HG03460 (cell line): Measurements from ENCODE around the gene CITED2.
A peak's percentile ranks its signal among the peaks of the same experiment; 100 is the strongest.
"Not testable (repeated sequence)": the region's sequence is repeated elsewhere in the genome, so short reads cannot be mapped to it uniquely, and the experiment has no call there.

Experiments
- ATAC-seq: cut with Tn5 transposase; IDR thresholded peaks from one replicate; pipeline ENCODE4 v1.9.1; 2021; ENCODE audit not compliant: unreplicated experiment

Gene CITED2, protein sequence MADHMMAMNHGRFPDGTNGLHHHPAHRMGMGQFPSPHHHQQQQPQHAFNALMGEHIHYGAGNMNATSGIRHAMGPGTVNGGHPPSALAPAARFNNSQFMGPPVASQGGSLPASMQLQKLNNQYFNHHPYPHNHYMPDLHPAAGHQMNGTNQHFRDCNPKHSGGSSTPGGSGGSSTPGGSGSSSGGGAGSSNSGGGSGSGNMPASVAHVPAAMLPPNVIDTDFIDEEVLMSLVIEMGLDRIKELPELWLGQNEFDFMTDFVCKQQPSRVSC

DNA sequence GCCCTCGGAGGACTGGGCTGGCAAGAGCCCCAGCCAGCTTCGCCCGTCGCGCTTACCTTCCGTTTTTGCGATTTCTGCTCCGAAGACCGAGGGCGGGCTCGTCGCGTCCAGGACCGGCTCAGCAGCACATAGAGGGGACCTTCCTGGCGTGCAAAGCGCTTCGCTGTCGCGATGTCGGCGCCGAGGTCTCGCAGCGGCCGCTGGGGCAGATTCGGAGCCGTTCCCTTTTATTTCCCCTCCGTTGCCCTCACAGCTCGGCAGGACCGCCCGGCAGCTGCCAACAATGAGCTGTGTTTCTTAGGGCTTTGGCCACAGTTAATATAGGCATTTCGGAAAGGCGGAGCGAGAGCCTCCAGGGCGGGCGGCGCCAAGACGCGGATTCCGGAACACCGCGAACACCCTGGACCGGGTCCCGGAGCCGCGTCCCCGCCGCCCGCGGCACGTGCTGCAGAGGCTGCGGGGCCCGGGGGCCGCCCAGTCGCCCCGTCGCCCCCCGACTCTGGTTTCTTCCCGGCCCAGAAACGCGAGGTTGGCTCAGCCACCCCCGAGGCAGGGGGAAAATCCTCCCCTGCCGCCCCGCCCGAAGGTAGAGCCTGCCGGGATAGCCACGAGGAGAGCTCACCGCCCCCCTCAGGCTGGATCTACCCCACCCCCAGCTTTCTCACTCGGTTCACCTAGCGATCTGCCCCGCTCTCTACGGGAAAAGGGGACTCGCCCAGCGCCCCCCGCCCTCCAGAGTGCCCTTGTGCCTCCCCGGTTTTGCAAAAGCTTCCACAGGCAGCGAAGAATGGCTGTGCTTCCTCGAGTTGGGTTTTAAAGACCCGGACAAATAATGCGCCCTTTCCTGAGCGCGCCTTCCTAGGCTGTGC is at the start of gene CITED2:
Gene CITED2 (minus strand): TSS at position 292 of the 869 bp plus-strand sequence. CDS start 704 bp downstream, outside the sequence.
- ATAC-seq, result peak; percentile 64

DNA sequence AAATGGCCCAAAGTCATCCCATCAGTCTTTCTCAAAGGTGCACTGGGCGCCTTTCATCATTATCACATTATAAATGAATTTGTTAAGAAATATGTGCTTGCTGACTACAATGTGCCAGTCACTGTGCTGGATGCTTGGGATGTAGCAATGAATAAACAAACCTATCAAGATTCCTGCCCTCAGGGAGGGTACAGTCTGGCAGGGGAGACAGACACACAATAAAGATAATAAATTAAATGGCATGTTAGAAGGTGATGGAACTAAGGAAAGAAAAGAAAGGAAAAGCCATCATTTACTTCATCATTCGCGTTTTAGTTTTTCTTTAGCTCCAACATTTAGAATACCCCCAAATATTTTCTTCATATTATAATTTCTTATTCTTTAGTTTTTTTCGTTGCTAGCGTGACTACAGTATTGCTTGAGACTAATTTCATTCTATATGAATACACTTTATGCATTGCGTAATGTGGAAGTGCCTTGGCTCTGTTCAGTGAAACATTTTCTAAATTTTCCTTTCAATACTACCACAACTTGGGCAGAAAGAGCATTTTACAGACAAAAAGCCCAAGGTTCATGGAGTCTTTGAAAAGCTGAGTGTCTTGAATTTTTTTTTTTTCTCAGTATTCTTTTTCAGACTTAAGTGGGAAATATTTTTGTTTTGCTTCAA is 48.7 kb upstream of the CITED2 start:
- ATAC-seq, result no peak

DNA sequence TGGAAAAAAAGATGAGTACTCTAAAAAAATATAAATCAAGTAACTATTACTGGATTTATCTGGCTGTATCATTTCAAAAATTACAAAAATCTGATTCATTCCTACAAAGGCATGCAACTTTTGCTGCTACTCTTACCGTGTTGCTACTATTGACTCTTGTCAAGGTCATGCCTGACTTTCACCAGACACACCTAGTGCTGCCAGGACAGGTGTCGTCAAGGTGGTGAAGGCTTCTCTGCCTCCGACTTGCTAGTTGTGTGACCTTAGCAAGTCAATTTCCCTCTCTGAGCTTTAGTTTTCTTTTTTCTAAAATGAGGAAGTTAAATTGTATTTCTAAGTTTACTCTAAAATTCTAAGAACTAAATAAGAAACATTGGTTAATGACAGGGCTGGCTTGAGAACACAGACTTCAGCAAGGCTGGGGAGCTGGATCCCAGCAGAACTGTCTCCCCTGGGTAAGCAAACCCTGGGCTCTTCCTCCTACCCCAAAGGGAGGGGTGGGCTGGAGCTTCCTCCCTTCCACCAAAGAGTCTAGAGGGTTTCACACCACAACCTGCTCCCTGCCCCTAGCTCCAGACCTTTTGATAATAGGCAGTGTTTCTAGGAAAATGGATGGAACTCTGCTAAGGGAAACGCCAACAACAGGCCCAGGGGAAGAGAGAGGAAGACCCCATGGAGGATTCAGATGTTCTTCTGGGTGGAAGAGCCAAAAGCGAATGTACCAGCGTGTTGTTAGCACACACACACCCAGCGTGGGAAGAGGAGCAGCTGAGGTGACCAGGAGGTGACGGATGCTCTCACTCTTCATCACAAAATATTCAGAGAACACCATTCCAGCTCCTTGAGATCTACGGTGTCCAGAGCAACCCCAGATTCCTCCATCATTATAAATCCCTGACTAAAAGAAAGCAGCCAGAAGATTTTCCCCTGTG is 47.9 kb upstream of the CITED2 start:
- ATAC-seq, result no peak

DNA sequence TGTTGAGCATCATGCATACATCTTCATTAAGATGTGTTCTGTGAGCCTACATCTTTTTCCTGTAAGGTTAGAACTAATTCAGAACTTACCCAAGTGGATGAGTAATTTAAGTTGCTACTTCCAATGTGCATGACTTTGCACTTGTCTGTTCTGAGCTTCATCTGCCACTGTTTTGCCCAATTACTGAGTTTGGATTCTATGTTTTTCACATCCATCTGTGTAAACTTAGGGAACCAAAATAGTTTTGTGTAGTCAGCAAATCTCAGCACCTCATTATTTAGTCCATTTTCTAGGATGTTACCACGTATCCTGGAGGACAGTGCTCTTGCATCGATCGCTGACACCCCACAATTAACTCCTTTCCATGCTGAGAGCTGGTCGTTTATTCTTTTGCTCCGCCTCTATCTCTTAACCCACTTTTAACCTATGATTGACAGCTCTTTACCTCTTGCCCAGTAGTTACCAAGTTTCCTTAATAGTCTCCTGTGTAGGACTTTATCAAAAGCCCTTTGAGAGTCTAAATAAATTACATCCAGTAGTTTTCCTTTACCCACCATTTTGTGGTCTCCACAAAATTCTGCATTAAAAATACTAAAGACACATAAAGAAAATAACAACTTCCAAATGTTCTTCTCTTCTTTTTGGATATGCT is 44.2 kb upstream of the CITED2 start:
- ATAC-seq, result no peak

DNA sequence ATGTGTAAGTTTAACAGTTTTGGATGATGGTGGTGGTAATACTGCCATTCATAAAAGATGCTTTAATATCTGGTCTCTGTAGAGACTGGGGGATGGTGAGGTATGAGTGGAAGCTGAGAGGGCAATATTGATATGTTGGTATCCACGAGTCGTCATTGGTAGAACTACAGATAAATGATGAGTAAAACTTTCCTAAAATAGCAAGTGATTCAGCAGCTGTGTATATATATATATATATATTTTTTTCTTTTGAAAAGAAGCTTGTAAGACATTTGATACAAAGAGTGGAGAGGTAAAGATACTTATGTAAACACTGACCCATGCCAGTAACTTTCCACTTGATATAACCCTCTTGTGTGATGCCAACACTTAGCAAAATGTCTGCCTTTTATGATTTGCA is 41.7 kb upstream of the CITED2 start:
- ATAC-seq, result no peak

DNA sequence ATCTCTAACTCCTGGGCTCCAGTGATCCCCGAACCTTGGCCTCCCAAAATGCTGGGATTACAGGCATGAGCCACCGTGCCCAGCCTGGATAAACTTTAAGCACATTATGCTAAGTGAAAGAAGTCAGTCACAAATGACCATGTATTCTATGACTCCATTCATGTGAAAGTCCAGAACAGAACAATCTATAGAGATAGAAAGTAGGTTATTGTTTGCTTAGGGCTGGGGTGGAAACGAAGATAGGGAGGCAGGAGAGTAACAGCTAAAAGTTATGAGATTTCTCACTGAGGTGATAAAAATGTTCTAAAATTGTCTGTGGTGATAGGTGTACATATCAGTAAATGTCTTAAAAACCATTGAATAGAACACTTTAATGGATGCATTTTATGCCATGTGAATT is 40.9 kb upstream of the CITED2 start:
- ATAC-seq, result no peak

DNA sequence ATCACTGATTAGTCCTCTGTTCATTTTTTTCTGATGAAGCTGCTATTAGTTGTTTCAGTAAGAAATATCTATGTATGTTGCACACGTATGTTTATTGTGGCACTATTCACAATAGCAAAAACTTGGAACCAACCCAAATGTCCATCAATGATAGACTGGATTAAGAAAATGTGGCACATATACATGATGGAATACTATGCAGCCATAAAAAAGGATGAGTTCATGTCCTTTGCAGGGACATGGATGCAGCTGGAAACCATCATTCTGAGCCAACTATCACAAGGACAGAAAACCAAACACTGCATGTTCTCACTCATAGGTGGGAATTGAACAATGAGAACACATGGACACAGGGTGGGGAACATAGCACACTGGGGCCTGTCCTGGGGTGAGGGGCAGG is 37.7 kb upstream of the CITED2 start:
- not testable (repeated sequence) for ATAC-seq

DNA sequence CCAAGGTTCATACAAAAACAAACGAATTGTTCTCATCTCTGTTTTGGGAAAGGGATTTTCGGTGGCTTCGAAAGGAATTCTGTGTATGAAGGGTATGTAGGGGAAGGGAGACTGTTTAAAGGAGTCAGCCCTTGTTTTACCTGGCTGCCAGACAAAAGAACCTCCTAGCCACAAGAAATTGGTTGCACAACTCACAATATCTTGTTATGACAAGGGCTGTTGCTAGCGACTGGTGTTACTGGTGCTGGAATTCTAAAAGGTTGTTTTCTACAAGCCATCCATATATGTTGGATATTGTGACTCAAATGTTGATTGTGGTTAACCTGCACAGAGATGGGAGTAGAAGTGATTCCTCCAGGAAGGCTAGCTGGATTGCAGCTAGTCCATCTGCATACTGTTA is 34.6 kb upstream of the CITED2 start:
- ATAC-seq, result no peak

DNA sequence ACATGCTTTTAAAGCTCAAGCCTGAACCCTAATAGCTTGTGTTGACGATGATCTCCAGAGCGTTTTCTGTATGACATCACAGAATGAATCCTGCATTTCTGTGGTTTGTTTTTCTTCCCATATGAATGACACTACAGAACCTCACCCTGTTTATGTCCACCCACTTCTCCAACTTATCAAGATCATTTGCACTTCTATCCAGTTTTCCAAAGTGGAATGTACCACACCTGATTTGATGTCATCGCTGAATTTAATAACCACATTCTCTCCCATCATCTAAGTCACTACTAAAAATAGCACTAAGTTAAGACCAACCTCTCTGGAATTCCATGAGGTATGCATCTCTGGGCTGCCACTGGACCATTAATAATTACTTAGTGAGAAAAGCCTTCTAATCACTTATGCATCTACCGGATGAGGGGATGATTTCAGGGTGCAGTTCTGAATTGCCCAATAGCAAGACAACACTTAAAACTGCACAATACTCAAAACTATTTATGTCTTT is 33.3 kb upstream of the CITED2 start:
- ATAC-seq, result no peak

DNA sequence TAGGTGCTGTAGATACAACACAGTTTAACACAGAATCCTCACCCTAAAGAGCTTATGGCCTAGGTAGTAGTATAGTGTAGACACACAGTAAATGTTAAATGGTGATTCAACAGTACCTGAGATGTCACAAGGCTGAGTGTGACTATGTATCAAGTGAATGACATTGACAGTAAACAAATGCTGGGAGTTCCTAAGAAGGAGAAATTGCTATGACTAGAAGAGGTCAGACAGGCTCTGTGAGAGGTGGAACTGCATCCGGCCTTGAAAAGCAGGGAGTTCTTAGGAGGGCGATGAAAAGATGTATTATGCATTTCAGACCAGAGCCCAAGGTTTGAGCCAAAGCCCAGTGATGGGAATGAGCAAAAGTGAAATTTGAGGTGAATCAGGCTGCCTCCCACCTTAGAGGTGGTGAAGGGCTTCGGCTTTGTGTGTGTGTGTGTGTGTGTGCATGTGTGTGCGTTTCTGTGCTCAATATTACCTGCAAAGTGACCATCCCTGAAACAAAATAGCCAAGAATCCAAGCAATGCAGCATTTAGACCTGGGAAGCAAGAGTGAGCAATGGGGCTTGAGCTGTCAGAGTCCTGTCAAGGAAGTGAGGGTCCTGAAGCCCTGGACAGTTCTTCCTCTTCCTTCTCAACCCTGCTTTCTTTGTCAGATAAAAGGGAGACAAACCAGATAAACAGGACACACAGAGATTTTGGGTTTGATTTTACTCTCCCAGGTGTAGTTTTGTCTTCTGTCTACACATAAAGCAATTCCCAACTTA is 32.3 kb upstream of the CITED2 start:
- ATAC-seq, result no peak

DNA sequence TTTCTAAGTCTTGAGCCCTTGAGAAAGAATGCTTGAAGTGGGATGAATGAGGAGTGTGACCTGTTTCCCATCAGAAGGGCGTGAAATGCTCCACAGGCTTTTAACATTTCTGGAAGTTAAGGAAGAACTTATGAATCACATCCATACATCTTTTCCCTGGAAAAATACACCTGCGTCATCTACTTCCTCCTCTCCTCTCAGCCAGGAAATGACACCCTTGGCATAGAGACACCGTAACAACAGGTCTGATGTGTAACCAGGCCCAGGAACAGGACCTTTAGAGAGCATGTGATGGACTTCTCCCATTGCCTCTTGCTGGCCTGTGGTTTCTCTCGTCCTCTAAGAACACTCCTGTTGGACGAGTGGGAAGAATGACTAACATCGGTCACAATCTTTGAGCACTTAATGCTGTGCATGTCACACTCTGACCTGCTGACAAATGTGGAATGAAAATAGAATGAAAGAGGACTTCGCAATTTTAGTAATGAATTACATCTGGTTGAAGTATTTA is 28.5 kb upstream of the CITED2 start:
- no peak for ATAC-seq

DNA sequence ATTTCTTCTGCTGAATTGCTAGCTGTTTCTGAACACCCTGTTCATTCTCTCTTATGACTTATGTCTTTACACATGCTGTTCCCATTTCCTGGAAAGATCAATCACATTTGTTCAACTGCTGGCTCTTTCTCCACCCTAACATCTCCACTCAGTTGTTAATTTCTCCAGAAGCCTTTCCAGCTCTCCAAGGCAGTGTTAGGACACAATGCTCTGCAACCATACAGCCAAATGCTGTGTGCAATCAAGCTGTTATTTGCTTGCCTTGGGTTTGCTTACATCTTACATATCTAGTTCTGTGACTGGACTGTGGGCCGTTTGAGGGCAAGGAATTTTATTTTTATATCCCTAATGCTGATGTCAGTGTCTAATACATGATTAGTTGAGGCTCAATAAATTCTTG is 24.2 kb upstream of the CITED2 start:
- no peak for ATAC-seq

DNA sequence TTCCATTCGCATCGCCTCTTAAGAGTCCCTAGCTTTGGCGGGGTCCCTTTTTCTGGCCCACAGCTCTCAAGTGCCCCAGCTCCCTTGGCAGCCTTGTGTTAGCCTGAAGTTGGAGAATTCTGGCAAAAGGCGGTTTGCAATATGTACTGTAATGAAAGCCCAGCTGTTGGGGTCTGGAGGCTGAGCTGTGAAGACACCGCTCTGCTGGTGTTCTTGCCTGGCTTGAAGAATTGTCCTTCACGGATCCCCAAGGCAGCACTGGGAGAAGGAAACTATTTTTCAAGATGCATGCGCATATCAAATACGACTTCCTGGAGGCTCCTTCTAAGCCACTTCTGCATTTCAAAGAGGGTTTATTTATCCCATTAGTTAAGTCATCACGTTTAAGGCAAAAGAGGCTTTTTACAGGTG is 21.4 kb upstream of the CITED2 start:
- ATAC-seq, result no peak

DNA sequence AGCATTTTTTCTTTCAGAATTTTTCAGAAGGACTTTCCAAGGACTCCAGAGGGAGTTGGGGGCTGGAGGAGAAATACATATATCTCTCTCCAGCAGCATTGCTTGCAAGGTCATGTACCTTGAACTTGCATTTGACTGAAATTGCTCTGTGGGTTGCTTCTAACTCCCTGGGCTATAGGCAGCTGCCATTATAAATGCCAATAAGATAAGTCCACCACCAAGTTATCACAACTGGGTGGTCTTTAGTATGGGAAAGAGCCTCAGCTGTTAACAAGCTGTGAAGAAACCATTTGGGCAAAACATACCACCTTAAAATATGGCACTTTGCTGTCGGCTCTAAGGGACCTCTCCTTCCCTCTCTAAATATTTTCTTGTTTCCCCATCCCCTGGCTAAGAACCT is 20.9 kb upstream of the CITED2 start:
- ATAC-seq, result no peak

DNA sequence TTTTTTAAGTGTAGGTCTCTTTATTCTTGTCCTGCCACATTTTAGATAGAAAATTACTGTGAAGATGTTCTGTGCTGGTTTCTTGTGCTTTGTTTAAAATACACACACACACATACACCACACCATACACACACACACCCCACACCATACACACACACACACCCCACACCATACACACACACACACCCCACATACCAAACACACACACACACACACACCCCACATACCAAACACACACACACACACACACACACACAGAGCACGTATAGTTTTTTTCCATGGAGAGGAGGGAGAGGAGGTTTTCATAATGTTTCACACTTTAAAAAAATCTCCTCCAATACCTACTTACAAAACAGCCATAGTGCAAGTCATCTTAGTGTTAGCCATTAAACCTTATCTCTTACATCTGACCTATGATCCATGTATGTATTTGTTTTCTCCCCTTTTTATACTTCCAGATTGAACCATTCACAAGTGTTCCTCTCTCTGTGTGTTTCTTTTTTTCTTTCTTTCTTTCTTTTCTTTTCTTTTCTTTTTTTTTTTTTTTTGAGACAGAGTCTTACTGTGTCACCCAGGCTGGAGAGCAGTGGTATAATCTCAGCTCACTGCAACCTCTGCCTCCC is 19.7 kb upstream of the CITED2 start:
- no peak for ATAC-seq

DNA sequence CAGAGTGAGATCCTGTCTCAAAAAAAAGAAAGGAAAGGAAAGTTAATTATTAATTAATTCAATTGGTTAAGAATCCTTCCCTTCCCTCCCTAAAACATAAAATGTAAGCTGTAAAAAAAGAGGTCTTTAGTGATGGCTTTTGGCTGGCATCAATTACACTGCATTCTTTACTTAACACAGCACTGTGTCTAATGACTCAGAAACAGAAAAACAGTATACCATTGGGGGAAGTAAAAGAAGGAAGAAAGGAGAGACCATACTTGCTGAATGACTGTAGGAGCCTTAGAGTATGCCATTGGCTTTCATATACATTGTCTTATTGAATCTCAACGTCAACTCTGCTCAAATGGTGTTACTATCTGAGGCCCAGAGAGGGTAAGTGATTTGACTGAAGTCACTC is 18.3 kb upstream of the CITED2 start:
- peak; percentile 79 for ATAC-seq

DNA sequence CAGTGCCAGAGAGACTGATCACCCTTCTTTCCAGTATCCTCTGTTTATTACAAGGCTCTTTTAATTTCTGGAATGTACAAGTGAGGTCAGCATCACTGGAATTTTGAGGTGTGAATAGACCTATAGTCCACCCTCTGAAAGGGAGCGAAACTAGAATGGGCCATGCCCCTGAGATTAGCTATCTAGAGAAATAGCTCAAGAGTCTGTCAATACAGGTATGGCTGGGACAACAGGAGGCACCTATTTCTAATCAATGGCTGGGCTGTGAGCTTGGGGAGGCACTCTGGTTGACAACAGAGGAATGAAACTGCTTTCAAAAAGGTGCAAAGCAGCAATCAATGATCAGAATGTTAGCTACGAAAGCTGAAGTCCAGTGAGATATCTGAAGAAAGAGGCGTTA is 17.3 kb upstream of the CITED2 start:
- no peak for ATAC-seq

DNA sequence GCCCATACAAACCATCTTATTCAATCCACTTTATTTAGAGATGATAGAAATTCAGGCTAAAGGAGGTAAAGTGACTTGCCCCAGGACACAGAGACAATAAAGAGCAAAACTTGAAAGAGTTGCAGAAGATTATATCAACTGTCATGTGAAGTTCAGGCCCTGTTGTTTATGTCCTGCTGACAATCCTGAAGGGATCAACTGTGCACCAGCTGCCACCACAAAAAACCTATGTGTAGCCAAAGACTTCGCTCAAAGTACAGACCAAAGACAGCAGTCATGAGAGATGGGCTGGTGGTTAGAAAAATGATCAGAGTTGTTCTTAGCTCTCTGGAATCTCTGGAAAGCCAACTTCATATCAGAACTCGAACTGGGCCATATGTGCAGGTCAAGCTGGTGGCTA is 16.0 kb upstream of the CITED2 start:
- no peak for ATAC-seq

DNA sequence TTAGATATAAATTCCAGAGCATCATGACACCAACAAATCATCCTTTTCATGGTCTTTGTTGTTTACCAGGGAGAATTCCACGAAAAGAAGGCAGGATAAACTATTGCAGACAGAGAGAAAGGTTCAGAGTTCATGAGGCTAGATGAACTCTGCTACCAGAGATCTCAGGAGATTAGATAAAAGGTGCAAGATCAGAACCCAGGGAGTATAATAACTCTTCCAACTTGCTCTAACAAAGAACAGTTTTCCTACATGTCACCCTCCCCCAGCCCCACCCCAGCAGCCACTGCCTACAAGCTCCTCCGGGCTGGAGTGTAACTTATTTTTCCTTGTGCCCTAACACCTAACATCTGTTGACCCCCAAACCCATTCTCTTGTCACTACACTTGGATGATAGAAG is 13.9 kb upstream of the CITED2 start:
- ATAC-seq, result no peak
